HG03575 (cell line): Measurements from ENCODE around the gene PYY.

ENCODE experiments used
- ATAC-seq: cut with Tn5 transposase; IDR thresholded peaks from one replicate; pipeline ENCODE4 v1.9.1; 2021; ENCODE audit not compliant: unreplicated experiment, insufficient number of reproducible peaks, low FRiP score; ENCODE audit errors: extremely low read depth

PYY gene

DNA sequence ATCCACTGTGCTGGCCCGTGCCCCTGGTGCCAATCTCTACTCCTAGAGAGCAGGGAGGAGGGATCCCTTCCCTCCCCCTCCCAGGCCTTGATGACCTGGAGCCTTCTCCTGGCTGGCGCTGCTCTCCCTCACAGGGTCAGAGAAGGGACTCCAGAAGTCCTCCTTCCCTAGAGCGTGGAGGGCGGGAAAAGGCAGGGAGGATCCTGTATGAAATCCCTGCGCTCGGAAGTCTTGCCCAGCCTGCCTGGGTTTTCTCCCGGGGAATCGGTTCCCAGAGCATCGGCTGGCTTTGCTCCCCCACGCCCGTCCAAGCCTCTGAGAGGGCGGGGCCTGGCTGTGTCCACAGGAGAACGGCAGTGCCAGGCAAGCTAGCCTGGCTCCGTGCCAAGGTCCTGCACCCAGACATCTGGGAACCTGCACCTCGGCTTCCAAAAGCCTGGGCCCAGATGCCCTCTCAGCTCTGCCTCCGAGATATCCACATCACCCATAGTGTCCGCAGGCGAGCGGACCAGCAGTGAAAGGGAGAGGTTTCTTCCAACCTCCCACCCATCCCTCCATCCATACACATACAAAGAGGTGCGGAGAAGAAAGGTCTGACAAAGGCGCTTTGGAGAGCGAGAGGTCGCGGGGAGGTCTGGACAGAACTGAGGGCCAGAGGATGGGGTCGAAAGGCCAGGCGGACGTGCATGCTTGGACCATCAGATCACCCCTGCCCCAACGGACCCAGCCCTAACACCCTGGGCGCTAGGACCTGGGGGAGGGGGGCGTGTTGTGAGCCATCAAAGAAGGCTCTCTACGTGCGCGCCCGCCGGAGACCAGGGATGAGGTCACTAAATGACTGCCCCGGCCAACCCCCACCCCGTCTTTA is 47.5 kb downstream of the PYY start:
- no peak for ATAC-seq

GRCh38 chr17:43905400-43905984 is 48.2 kb downstream of the PYY start:
- no peak for ATAC-seq
